ENCODE measurements around the gene SSRP1. TPM values are rescaled to one million over a fixed set of nuclear protein-coding genes. Genes with fewer than 3 reads are reported as not detected.

The SSRP1 gene
- polyA plus RNA-seq, 1 donor (not counting 4 experiments of a cell fraction or from before 2014, with no cell fraction given): 115 TPM

- Histone ChIP-seq H3K9ac (ENCODE audit: control insufficient read depth, extremely low read depth, insufficient read depth, low read length) (no peak overlapping the region), H3K36me3 (ENCODE audit: control insufficient read depth in 2 of 2, extremely low read depth in 1 of 2, insufficient read depth in 2 of 2, low read length in 2 of 2) (peaks cover 52 to 79% of the 10 kb centered on the region in 2 experiments), H3K9me1 (ENCODE audit: control insufficient read depth, extremely low read depth, insufficient read depth, low read length) (peaks cover 2% of the 10 kb centered on the region), H3K4me1 (ENCODE audit: control insufficient read depth, extremely low read depth, insufficient read depth, low read length) (peaks cover 36% of the 10 kb centered on the region), H3K27me3 (ENCODE audit: control insufficient read depth, extremely low read depth, insufficient read depth, low read length) (no peaks in the 10 kb centered on the region), H3K9me3 (ENCODE audit: control insufficient read depth, low read depth, low read length) (no peaks in the 10 kb centered on the region), H3K27ac (ENCODE audit: control insufficient read depth, insufficient read depth, low read length) (no peak overlapping the region), H2AFZ (ENCODE audit: control insufficient read depth, low read length) (no peak overlapping the region), H3K4me3 (ENCODE audit: control insufficient read depth in 2 of 3, extremely low read depth in 1 of 3, insufficient read depth in 2 of 3, low read depth in 1 of 3, low read length in 3 of 3) (no peak overlapping the region), H4K20me1 (ENCODE audit: control insufficient read depth, extremely low read depth, insufficient read depth, low read length) (peaks cover 15% of the 10 kb centered on the region), H3K79me2 (ENCODE audit: control insufficient read depth, insufficient read depth, low read length) (peaks cover 42% of the 10 kb centered on the region), H3K4me2 (ENCODE audit: control insufficient read depth, extremely low read depth, insufficient read depth, low read depth, low read length) (no peak overlapping the region)
- dilution Hi-C loops (cut with MboI; ENCODE audit: extremely low pct_ligation_motif_present, low sequenced_read_pairs): no loop called here
- DNase-seq (ENCODE audit: low read depth, low spot score) (no peak), FAIRE-seq (no peak)
- no peak for TF ChIP-seq EZH2 (IDR thresholded peaks at IDR 0.05; ENCODE audit: low read length)
- no peak for TF ChIP-seq CTCF (optimal IDR thresholded peaks at IDR 0.05 in 1 of 3, IDR thresholded peaks at IDR 0.05 in 1 of 3, conservative IDR thresholded peaks at IDR 0.05 in 1 of 3; ENCODE audit: extremely low read depth in 1 of 3, insufficient read depth in 2 of 3, low read length in 3 of 3)
Observed at GRCh38 chr11:57316017-57316416, 19.7 kb downstream of the SSRP1 start.

- Histone ChIP-seq H4K20me1 (ENCODE audit: control insufficient read depth, extremely low read depth, insufficient read depth, low read length) (peaks cover 20% of the 10 kb centered on the region), H3K4me3 (ENCODE audit: control insufficient read depth in 2 of 3, extremely low read depth in 1 of 3, insufficient read depth in 2 of 3, low read depth in 1 of 3, low read length in 3 of 3) (no peak overlapping the region), H3K9me3 (ENCODE audit: control insufficient read depth, low read depth, low read length) (no peaks in the 10 kb centered on the region), H3K27me3 (ENCODE audit: control insufficient read depth, extremely low read depth, insufficient read depth, low read length) (no peaks in the 10 kb centered on the region), H3K36me3 (ENCODE audit: control insufficient read depth in 2 of 2, extremely low read depth in 1 of 2, insufficient read depth in 2 of 2, low read length in 2 of 2) (peaks cover 54 to 79% of the 10 kb centered on the region in 2 experiments), H3K4me2 (ENCODE audit: control insufficient read depth, extremely low read depth, insufficient read depth, low read depth, low read length) (no peak overlapping the region), H3K9ac (ENCODE audit: control insufficient read depth, extremely low read depth, insufficient read depth, low read length) (no peak overlapping the region), H3K4me1 (ENCODE audit: control insufficient read depth, extremely low read depth, insufficient read depth, low read length) (peaks cover 36% of the 10 kb centered on the region), H2AFZ (ENCODE audit: control insufficient read depth, low read length) (no peak overlapping the region), H3K9me1 (ENCODE audit: control insufficient read depth, extremely low read depth, insufficient read depth, low read length) (peaks cover 6% of the 10 kb centered on the region), H3K27ac (ENCODE audit: control insufficient read depth, insufficient read depth, low read length) (no peak overlapping the region), H3K79me2 (ENCODE audit: control insufficient read depth, insufficient read depth, low read length) (peaks cover 41% of the 10 kb centered on the region)
- no peak for DNase-seq (ENCODE audit: low read depth, low spot score)
- FAIRE-seq: no peak
- dilution Hi-C loops (cut with MboI; ENCODE audit: extremely low pct_ligation_motif_present, low sequenced_read_pairs): no loop called here
- TF ChIP-seq CTCF (optimal IDR thresholded peaks at IDR 0.05 in 1 of 3, IDR thresholded peaks at IDR 0.05 in 1 of 3, conservative IDR thresholded peaks at IDR 0.05 in 1 of 3; ENCODE audit: extremely low read depth in 1 of 3, insufficient read depth in 2 of 3, low read length in 3 of 3): no peak
- no peak for TF ChIP-seq EZH2 (IDR thresholded peaks at IDR 0.05; ENCODE audit: low read length)
Observed at GRCh38 chr11:57315491-57315890, 20.2 kb downstream of the SSRP1 start.

Data from keratinocyte (primary cell).